ENCODE data around the gene TICAM1. TPM values are rescaled to one million over a fixed set of nuclear protein-coding genes. Genes with fewer than 3 reads are reported as not detected.
"Not testable (repeated sequence)": the region's sequence is repeated elsewhere in the genome, so short reads cannot be mapped to it uniquely, and the experiment has no call there.

TICAM1 gene
- total RNA-seq, 2 experiments from 2014 or later = 14.7 to 15.0 TPM

- Histone ChIP-seq H3K36me3 (ENCODE audit: insufficient read depth, low read length) (peaks cover 10% of the 10 kb centered on the region), H3K4me1 (ENCODE audit: insufficient read depth, low read length) (no peaks in the 10 kb centered on the region), H3K27ac (ENCODE audit: low read depth in 1 of 2, low read length in 2 of 2) (no peak overlapping the region), H3K4me3 (ENCODE audit: low read length) (no peak overlapping the region), H3K9me3 (ENCODE audit: control insufficient read depth in 1 of 2, insufficient read depth in 1 of 2, low read length in 2 of 2) (no peaks in the 10 kb centered on the region), H3K27me3 (ENCODE audit: control insufficient read depth in 1 of 2, insufficient read depth in 2 of 2, low read length in 2 of 2) (no peaks in the 10 kb centered on the region)
- intact Hi-C loops (cut with DNase I, micrococcal nuclease) = no loop called here
- H3K27me3 Mint-ChIP-seq = no peaks in the 10 kb centered on the region
- CTCF ChIA-PET = interaction anchor here (1.0 to 3.3 kb wide), 2 partner anchors 14 to 28 kb away, joined by 3 to 12 read pairs; no protein-coding TSS in a partner anchor
- ATAC-seq (ENCODE audit: poor library complexity) (no peak), DNase-seq (no peak)
- no peak overlapping the region for H3K4me3 Mint-ChIP-seq
- peaks cover 21% of the 10 kb centered on the region for H3K36me3 Mint-ChIP-seq (ENCODE audit: low read depth)
- TF ChIP-seq CTCF (IDR thresholded peaks at IDR 0.05) = no peak
- H3K9me3 Mint-ChIP-seq = no peaks in the 10 kb centered on the region
- H3K4me1 Mint-ChIP-seq (ENCODE audit: low read depth) = peaks cover 5% of the 10 kb centered on the region
- POLR2A ChIA-PET = no interaction called here
- H3K27ac Mint-ChIP-seq = no peak overlapping the region
These were observed 7.9 kb downstream of the TICAM1 start for GRCh38 chr19:4823577-4823976.

DNA sequence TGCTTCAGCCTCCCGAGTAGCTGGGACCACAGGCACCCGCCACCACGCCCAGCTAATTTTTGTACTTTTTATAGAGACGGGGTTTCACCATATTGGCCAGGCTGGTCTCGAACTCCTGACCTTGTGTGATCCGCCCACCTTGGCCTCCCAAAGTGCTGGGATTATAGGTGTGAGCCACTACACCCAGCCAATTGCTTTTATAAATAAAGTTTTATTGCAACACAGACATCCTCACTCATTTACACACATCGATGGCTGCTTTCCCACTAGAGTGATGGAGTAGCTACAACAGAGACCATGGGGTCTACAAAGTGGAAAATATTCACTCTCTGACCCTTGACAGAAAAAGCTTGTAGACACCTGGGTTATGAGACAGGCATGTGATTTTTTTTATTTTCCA, 9.2 kb downstream of the TICAM1 start:
- H3K4me1 Mint-ChIP-seq (ENCODE audit: low read depth); ATAC-seq (ENCODE audit: poor library complexity); intact Hi-C loops (cut with DNase I, micrococcal nuclease); H3K27ac ChIP-seq (ENCODE audit: low read depth in 1 of 2, low read length in 2 of 2); H3K27ac Mint-ChIP-seq; H3K9me3 Mint-ChIP-seq; H3K27me3 Mint-ChIP-seq; H3K4me1 ChIP-seq (ENCODE audit: insufficient read depth, low read length); DNase-seq; H3K9me3 ChIP-seq (ENCODE audit: control insufficient read depth in 1 of 2, insufficient read depth in 1 of 2, low read length in 2 of 2); H3K4me3 Mint-ChIP-seq; H3K4me3 ChIP-seq (ENCODE audit: low read length); POLR2A ChIA-PET; H3K27me3 ChIP-seq (ENCODE audit: control insufficient read depth in 1 of 2, insufficient read depth in 2 of 2, low read length in 2 of 2): not testable (repeated sequence)
- CTCF ChIA-PET = interaction anchor here (3.3 kb wide), 1 partner anchor 13 kb away, joined by 12 read pairs; no protein-coding TSS in a partner anchor
- peaks cover 18% of the 10 kb centered on the region for H3K36me3 Mint-ChIP-seq (ENCODE audit: low read depth)
- H3K36me3 ChIP-seq (ENCODE audit: insufficient read depth, low read length) = peaks cover 19% of the 10 kb centered on the region

DNA sequence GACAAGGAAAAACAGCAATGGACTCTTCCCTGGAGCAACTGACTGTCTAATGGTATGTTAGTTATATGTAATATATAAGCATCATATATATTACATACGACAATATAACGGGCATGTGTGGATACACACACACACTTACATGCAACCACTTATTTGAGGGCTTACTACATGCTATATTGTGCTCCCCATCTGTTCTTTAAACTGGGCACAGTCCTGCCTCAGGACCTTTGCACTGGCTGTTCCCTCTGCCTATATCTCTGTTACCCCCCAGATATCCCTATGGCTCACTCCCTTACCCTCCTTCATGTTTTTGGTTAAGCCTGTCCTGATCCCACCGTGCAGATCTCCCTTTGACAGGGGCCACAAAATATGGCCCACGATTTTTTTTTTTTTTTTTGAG, 10.2 kb downstream of the TICAM1 start:
- DNase-seq (no peak), ATAC-seq (ENCODE audit: poor library complexity) (no peak)
- Histone ChIP-seq H3K36me3 (ENCODE audit: insufficient read depth, low read length) (peaks cover 26% of the 10 kb centered on the region), H3K9me3 (ENCODE audit: control insufficient read depth in 1 of 2, insufficient read depth in 1 of 2, low read length in 2 of 2) (no peaks in the 10 kb centered on the region), H3K4me3 (ENCODE audit: low read length) (no peak overlapping the region), H3K4me1 (ENCODE audit: insufficient read depth, low read length) (peaks cover under 1% of the 10 kb centered on the region), H3K27me3 (ENCODE audit: control insufficient read depth in 1 of 2, insufficient read depth in 2 of 2, low read length in 2 of 2) (no peaks in the 10 kb centered on the region), H3K27ac (ENCODE audit: low read depth in 1 of 2, low read length in 2 of 2) (no peak overlapping the region)
- TF ChIP-seq CTCF (IDR thresholded peaks at IDR 0.05) = no peak
- ChIA-PET POLR2A (no interaction called here), CTCF (interaction anchor here (3.3 kb wide), 1 partner anchor 12 kb away, joined by 12 read pairs; no protein-coding TSS in a partner anchor)
- Mint-ChIP-seq H3K9me3 (no peaks in the 10 kb centered on the region), H3K4me1 (ENCODE audit: low read depth) (no peaks in the 10 kb centered on the region), H3K27ac (no peak overlapping the region), H3K36me3 (ENCODE audit: low read depth) (peaks cover 22% of the 10 kb centered on the region), H3K27me3 (no peaks in the 10 kb centered on the region), H3K4me3 (no peak overlapping the region)
- intact Hi-C loops (cut with DNase I, micrococcal nuclease) = no loop called here
